Stimulated activated CD4-positive, alpha-beta T cell treated with anti-CD3 and anti-CD28 coated beads, Interleukin-2, amount 100 ng/mL, for 48 hours (primary cell): Measurements from ENCODE around the gene FBN2.
"Not testable (repeated sequence)": the region's sequence is repeated elsewhere in the genome, so short reads cannot be mapped to it uniquely, and the experiment has no call there.

Experiments used
- DNase-seq, 2 donors: peaks; one replicate each; pipeline ENCODE4 v3.0.0-alpha.2; 2020

FBN2 gene

DNA sequence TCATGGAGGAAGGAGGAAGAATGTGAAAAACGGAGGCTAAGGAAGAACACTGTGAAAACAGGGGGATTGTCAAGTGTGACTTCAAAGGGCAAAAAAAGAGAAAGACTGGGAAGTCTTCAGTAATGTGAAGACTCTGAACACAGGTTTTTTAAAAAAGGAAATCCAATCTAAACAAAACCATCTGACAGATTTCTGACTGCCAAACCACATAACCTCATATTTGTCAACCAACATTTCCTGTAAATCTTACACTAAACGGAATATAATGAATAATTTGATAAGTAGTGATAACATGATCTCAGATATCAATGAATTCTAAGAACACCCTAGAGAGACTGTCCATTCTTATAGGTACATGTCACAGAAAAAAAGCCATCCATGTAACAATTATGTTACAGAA is 124.7 kb downstream of the FBN2 start:
- no peak for DNase-seq

DNA sequence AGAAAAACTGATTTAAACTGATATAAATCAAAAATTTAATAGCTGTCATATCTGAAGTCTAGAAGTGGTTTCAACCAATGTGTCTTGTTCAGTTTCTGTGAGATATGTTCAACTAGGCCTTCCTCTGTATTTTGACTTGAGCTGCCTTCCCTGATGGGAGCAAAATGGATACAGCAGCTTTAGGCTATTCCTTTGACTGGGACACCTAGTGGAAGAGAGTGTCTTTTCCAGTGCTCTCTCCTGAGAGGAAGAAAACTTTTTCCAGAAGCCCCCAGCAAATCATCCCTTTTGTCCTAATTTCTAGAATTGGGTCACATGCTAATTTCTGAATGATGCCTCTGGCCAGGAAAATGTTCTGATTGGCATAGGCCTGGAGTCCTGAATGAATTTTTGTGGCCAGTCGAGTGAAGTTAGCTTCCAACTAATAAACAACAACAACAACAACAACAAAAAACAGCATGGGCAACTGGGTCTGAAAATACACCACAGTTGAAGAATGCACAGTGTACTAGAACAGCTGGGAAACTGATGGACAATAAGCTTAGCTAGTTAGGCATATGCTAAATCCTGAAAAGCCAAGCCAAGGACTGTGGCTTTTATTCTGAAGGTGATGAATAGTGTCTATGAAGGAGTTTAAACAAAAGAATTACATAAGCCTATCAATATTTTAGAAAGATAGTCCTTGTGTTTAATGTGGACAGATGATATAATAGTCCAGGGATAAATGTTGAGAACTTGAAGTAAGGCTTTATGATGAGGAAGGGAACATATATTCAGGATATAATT is 125.7 kb downstream of the FBN2 start:
- no peak for DNase-seq

DNA sequence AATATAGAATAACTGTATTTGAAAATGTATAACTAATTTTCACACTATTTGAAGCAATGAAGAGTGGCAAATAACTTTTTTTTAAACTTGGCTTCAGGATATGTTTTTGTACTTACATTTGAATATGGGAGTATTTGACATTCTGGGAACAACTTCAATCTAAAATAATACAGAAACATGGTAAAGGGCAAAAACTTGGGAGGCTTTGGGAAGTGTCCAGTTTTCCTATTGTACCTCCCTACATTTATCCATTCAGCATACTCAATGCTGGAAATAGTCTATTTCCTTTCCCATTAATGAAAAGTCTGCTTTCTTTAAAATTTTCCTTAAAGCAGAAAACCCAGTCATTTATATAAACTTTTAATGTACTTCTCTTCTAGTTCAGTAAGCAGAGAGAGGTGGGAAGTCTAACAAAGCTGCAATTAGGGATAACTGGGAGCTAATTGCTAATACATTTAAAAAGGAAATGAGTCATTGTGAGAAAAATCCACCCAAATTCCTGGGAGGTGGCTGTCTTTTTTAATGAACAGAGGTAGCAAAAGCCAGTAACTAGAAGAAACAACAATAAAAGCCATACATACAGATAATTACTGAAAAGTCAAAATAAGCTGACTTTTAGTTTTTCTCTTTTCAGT is 128.8 kb downstream of the FBN2 start:
- no peak for DNase-seq

DNA sequence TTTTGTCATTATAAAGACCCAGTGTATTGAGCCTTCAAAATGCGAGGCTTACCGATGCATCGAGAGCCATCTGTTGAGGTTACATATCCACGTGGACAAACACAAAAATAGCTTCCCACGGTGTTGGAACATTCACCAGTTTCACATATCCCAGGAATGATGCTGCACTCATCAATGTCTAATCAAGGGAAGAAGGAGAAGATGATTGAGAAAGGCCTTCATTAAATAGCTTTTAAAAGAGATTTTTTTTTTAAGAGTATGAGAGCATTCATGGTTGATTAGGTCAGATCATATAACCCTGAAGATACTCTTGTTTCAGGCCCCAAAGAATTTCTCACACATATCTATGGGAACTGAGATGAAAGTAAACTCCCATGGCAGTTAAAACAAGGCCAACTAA is 129.4 kb downstream of the FBN2 start:
- DNase-seq: no peak

DNA sequence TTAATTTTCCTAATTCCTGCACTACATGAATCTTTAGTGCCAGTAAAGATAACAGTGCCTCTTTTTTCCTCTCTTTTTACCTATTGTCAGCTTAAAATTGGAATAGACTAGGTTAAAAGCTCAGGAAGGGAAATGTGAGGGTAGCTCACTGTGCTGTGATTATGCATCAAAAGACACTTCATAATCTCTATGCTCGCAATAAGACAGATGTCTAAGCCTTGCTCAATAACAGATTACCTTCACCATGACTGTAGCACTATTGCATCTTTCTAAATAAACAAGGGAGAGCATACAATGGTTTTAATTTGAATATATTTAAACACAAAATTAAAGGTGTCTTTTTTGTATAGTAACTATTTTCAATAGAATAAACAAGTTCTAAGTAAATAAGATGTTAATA is 130.1 kb downstream of the FBN2 start:
- no peak for DNase-seq

DNA sequence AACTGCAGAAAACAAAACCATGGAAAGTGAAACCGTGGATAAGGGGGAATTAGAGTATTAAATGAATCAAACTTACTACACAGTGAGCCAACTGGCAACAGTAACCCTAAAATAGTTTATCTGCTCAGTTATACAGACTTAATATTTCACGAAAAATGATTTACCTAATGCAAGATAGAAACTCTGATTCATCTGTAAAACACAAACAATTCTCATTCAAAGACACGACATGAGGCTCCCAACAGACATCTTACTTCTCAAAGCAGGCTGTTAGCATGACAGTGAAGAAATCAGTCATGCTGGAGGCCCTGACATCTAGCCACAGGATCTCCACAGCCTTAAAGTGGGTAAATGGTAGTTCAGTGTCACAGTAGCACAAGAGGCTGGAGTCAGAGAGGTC is 131.2 kb downstream of the FBN2 start:
- DNase-seq: no peak

DNA sequence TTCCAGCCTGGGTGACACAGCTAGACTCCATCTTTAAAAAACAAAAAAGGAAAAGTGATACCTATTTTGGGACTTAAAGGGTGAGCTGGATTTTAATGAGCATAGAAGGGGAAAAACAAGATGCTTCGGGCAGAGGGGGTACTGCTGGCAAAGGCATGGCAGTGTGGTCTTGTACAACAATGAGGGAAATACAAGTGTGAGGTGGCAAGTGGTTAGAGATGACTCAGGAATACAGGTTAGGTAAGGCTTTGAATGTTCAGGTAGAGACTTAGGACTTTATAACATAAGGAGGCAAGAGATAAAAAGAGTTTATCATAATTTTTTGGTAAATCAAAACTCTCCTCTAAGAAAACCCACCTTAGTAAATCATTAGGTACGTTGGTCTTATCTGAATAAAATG is 132.9 kb downstream of the FBN2 start:
- no peak for DNase-seq

DNA sequence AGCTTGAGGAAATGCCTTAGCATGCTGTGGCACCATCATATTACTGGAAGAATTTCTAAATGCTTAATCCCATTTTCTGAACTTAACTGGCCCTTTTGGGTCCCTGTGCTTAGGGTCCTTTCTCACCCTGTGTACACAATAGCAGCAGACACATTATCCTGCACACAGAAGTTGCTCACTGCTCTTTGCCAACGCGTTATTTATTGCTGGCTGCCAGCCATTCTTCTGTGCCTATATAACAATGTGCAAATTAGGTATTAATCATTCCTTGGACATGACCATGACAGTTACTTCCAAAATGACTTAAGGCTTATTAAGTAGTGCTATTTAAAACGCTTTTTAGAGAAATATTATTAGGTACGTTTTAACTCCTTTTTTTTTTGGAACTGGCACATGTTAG is 134.7 kb downstream of the FBN2 start:
- no peak for DNase-seq

DNA sequence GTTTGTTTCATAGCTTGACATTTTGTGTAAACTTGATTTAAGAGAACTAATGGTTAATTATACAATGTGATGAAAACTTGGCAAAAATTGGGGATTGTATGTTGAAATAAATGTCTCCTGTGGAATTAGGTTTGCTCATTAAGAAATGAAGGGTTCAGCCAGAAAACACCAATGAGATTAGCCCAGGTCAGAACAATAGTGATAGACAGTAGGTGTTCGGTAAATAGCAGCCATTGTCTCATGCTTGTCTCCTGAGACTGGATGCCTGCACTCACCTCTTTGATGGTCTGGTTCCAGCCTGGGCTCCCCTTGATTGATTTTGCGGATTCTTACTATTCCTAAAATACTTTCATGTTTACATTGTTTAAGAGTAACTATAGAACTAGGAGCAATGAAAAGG is 135.5 kb downstream of the FBN2 start:
- no peak for DNase-seq

DNA sequence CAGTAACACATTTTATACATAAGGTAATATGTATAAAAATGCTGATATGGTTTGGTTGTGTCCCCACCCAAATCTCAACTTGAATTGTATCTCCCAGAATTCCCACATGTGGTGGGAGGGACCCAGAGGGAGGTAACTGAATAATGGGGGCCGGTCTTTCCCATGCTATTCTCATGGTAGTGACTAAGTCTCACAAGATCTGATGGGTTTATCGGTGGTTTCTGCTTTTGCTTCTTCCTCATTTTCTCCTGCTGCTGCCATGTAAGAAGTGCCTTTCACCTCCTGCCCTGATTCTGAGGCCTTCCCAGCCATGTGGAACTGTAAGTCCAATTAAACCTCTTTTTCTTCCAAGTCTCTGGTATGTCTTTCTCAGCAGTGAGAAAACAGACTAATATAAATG is 137.3 kb downstream of the FBN2 start:
- not testable (repeated sequence) for DNase-seq

DNA sequence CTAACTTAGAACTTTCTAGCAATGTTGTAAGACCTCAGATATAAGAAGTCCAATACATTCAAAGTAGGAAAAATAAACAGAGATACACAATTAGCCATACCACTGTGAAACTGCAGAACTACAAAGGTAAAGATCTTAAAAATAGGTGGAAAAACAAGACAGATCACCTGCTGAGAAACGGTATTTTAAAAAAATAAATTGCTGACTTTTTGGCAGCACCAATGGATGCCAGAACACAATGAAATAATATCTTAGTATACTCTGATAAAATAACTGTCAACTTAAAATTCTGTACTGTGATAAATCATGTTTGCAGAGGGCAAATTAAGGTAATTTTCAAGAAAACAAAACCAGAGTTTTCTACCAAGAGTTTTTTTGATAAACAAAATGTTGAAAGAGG is 138.9 kb downstream of the FBN2 start:
- DNase-seq: no peak

DNA sequence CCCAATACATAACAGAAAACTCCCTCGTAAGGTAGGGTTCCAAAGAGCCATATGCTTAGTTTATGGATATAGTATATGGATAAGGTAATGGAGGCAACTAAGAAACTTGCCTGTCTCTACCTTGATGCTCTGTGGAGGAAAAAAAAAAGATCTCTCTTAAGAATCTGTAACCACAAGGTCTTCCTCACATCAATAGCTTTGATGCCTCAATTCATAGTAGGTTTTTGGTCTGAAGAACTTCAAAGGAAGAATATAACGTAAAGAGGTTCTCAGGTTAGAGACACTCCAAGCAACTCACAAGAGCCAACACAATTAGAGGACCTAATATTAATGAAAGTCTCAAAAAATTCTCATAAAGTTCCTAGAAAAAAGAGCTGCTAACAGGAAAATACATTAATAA is 140.2 kb downstream of the FBN2 start:
- no peak for DNase-seq

DNA sequence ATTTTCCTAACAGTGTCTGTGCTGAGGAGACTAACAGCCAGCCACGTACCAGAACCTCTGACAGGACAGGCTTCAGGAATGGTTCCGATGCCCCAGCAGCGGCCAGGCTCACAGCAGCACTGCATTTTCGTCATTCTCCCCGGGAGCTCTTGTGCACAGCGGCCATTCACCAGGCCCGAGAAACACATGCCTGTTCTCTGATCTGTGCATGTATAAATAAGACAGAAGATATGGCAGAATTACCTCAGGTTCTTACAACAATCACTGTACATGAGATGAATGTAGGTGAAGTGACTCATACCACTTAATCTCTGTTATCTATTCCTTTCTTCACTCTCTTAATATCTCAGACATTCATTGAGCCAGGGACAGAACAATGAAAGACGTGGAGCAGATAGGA is 143.0 kb downstream of the FBN2 start:
- no peak for DNase-seq

DNA sequence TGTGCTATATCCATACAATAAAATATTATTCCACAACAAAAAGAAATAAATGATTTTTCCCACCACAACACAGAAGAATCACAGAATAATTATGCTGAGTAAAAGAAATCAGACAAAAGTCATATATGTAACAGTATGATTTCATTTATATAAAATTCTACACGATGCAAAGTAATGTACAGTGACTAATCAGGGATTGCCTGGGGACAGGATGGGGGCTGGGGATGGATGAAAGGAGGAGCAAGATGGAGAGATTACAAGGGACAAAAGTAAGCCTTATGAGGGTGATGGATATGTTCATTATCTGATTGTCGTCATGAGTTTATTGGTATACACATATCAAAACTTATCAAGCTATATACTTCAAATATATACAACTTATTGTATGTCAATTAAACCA is 154.0 kb downstream of the FBN2 start:
- DNase-seq: no peak

DNA sequence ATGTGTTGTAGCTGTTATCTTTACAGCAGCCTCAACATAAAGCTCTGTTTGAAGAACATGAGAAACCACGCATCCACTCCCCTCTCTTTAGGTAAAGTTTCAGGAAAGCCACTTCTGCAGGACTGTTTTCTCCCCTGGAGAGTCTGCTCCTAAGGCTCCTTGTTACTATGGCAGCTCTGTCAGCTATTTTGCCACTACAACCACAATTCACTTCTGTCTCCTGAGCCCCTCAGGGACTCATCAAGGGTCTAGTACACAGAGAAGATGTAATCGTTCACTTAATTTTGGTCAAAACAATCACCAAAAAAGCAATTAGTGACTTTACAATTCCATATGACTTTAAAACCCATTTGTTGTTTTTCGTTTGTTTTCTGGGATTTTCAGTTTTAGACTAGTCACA is 157.7 kb downstream of the FBN2 start:
- no peak for DNase-seq

DNA sequence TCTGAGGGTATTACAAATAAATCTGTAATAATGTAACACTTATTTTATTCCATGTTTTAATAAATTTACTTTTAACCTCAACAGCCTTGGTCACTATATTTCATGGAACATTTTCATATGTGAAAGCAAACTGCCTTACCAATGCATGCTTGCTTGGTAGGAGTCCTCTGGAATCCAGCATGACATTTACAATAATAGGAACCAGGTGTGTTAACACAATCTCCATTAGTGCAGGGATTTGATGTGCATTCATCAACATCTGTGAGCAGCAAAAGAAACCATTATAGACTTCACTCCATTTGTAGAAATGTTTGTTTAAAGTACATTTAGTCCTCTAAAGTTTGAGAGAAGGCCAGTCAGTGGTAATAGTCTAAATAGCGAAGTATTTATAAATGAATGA is 159.4 kb downstream of the FBN2 start:
- DNase-seq: no peak

DNA sequence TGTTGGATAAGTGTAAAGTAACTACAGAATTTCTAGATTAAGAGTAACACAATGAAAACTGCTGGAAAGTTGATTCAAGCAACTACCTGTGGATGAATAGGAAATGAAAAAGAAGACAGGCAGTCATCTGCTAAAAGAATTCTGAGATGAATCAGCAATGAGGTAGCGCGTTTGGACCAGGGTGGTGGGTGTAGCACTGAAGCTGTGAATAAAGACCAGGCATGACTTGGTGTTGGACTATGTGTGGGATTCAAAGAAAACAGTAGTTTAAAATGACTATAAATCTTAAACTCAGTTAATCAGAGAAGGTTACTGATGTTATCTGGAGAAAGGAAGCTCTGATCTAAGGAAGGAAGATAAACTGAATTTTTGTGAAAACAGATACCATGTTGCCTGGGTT is 159.8 kb downstream of the FBN2 start:
- DNase-seq: no peak

DNA sequence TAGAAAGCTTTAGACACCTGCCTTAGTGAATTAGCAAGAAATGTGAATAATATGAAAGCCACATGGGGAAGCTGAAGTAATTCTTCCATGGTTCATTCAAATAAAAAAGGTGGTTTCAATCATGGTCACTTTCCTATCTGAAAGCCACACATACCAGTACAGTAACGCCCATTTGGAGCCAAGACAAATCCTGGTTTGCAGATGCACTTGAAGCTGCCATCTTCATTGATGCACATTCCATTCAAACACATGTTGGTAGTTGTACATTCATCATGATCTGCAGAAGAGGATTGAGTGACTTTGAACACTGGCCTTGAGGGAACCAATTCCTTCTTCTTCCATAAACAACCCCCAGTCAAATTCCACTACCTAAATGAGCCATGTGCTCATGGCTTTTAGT is 161.5 kb downstream of the FBN2 start:
- no peak for DNase-seq

DNA sequence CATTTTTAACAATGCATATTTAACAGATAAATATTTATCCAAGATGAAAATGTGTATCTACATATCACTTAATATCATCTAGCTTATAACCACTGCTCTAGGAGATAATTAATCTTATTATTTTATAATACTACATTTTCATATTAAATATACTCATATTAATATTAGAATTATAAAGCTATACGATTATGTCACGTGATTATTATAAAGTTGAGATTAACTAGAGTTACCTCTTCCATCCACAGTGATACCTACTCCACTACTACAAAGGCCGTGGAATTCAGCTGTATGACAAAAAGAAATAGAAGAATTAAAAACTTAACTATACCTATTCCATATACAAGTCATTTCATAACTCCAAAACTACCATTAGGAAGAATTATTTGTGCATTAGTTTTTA is 171.9 kb downstream of the FBN2 start:
- DNase-seq: no peak

DNA sequence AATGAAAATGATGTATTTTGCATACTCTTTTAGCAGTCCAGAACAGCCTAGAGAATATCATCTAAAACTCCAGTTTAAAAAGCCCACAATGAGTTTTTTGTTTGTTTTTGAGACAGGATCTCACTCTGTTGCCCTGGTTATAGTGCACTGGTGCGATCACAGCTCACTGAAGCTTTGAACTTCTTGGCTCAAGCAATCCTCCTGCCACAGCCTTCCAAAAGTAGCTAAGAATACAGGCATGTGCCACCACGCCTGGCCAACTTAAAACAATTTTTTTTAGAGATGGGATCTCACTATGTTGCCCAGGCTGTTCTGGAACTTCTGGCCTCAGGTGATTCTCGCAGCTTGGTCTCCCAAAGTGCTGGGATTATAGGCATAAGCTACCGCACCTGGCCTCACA is 175.7 kb downstream of the FBN2 start:
- DNase-seq: no peak

DNA sequence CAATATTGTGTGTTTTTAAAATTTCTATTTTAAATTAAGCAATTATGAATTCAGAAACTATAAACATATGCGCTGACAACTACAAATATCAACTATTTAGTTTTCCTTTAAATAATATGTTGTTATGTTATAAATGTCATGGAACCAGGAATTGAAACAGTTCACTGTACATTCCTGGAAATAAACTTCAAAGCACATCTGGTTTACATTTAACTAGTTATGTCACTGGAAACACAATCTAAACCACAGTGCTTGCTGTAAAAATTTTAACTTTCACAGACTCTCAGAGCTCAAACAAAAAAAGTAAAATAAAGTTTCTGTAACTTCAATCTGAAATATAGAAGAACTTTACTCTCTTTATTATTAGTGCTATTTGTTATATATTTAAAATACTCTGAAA is 179.2 kb downstream of the FBN2 start:
- DNase-seq: no peak

DNA sequence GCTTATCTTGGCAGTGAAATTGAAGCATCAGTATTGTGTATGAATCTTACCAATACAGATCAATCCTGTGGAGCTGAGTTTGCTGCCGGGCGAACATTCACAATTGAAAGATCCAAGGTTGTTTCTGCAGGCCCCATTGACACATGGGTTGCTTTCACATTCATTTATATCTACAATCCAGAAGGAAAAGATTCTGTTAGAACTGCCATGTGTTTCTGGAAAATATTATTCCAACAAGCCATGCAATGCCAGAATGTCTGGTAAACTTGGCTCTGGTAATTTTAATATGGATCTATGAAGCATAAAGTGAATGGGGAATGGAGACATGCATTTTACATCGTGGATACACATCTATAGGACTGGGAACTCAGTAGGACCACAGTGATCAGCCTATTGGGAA is 180.8 kb downstream of the FBN2 start:
- no peak for DNase-seq

DNA sequence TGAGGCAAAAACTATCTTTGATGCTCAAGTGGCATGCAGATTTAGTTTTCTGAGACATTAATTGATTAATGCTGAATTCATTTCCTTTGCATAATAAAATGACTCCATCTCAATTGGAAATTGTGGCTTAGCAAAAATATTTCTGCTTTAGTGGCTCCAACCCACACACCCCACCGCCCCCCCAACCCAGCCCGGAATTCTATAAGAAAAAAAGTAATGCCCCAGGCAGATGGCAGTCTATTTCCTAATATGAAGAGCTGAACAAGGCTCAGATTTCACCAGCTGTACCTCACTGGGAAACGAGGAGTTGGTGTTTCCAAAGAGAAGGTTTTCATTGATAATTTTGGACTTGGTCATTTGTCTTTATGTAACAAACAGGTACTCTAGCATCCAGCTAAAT is 182.1 kb downstream of the FBN2 start:
- no peak for DNase-seq

DNA sequence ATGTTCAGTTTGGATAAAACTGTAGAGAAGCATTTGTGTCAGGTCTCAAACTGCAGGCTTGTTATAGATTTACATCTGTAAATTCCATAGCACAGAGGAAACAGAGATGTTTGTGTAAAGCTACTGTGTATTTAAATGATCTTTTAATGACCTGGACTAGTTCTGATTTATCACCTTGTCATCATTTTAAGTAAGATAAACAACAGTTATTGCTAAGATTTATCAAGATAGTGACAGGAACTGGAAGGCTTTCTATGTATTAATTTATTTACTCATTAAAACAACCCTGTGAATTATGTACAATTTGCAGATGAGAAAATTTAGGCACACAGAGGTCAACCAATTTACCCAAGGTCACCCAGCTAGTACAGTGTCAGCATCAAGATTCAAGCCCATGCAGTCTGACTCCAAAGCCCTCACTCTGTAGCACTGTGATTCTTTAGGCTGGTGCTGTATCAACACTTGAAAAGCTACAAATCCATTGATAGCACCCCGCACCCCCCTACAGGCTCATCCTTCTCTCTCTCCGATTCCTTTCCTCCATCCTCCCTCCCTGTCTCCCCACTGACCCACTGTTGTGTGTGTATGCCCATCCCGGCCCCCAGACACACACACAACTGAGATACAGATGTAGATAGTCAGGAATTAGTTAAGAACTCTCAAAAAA is 184.5 kb downstream of the FBN2 start:
- no peak for DNase-seq

DNA sequence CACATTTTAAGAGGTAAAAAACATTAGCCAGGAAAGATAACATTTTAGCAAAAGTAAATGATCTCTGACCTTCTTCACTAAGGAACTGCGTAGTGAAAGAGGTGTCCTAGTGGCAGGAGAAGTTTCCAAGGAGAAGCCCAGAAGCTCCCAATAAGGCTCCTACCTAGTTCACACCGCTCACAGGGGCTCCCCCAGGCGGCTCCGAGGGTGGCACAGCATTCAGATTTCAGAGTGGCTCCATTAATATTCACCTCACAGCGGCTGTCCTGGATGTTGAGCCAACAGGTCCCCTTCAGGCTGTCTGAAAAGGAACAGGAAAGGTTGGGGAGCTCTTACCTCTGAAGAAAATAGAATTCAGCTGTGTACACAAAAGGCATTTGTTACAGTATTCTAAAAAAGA is 187.3 kb downstream of the FBN2 start:
- no peak for DNase-seq
